NOMO-1 treated with DMSO at 0.1 percent for 48 hours (cell line): ENCODE data around the gene ACTN2.
"Not testable (repeated sequence)": the region's sequence is repeated elsewhere in the genome, so short reads cannot be mapped to it uniquely, and the experiment has no call there.

Experiments
- DNase-seq: peaks from one replicate; lab custom pipeline; 2025; ENCODE audit not compliant: unreplicated experiment; lab: John Stamatoyannopoulos, UW

ACTN2 gene

GRCh38 chr1:236685917-236686814 is at the start of gene ACTN2:
TSS of gene ACTN2 (plus strand) at chr1:236686499. CDS start at chr1:236686674, 175 bp downstream.
- DNase-seq = peak; percentile 55

- no peak for DNase-seq
These were observed 47.4 kb upstream of the ACTN2 start for GRCh38 chr1:236638945-236639344.

GRCh38 chr1:236639686-236640085 is 46.6 kb upstream of the ACTN2 start:
- DNase-seq = no peak

GRCh38 chr1:236642763-236643162 is 43.5 kb upstream of the ACTN2 start:
- DNase-seq = no peak

GRCh38 chr1:236645016-236645680 is 41.2 kb upstream of the ACTN2 start:
- no peak for DNase-seq

GRCh38 chr1:236654511-236654910 is 31.8 kb upstream of the ACTN2 start:
- DNase-seq = no peak

- DNase-seq = no peak
These were observed 31.3 kb upstream of the ACTN2 start for GRCh38 chr1:236654957-236655356.

- no peak for DNase-seq
These were observed 28.9 kb upstream of the ACTN2 start for GRCh38 chr1:236657398-236657797.

- no peak for DNase-seq
These were observed 26.3 kb upstream of the ACTN2 start for GRCh38 chr1:236659792-236660587.

- DNase-seq = no peak
These were observed 22.4 kb upstream of the ACTN2 start for GRCh38 chr1:236663934-236664333.

GRCh38 chr1:236668909-236669308 is 17.4 kb upstream of the ACTN2 start:
- DNase-seq = not testable (repeated sequence)

- DNase-seq = no peak
These were observed 16.2 kb upstream of the ACTN2 start for GRCh38 chr1:236670060-236670459.

- no peak for DNase-seq
These were observed 12.9 kb upstream of the ACTN2 start for GRCh38 chr1:236673289-236673919.

- DNase-seq = peak; percentile 83
These were observed 8.6 kb upstream of the ACTN2 start for GRCh38 chr1:236677641-236678235.

- no peak for DNase-seq
These were observed 5.1 kb upstream of the ACTN2 start for GRCh38 chr1:236681219-236681618.

- no peak for DNase-seq
These were observed 938 bp upstream of the ACTN2 start for GRCh38 chr1:236685205-236685916.

GRCh38 chr1:236686815-236687160 is 489 bp downstream of the ACTN2 start:
- DNase-seq = no peak

- no peak for DNase-seq
These were observed 974 bp downstream of the ACTN2 start for GRCh38 chr1:236687273-236687672.

- DNase-seq = no peak
These were observed 2.4 kb downstream of the ACTN2 start for GRCh38 chr1:236688705-236689104.
